Measurements from ENCODE around the gene PKD1L1. TPM values are rescaled to one million over a fixed set of nuclear protein-coding genes. Genes with fewer than 3 reads are reported as not detected.

Gene PKD1L1
- total RNA-seq, 1 donor from 2014 or later = 0.40 TPM

- Mint-ChIP-seq H3K4me1 (no peaks in the 10 kb centered on the region), H3K27me3 (no peaks in the 10 kb centered on the region), H3K36me3 (ENCODE audit: low read depth) (no peaks in the 10 kb centered on the region), H3K4me3 (no peak overlapping the region), H3K27ac (no peak overlapping the region), H3K9me3 (no peaks in the 10 kb centered on the region)
- POLR2A ChIA-PET = no interaction called here
- CTCF ChIA-PET = interaction anchor here (1.7 kb wide), 1 partner anchor 30 kb away, joined by 6 read pairs; no protein-coding TSS in a partner anchor
- ATAC-seq (ENCODE audit: low read depth) = no peak
- no peak for TF ChIP-seq CTCF (IDR thresholded peaks at IDR 0.05)
- no peak for DNase-seq
- intact Hi-C loops (cut with micrococcal nuclease) = no loop called here
These were observed 33.3 kb downstream of the PKD1L1 start for GRCh38 chr7:47914717-47915615.

- H3K9me3 Mint-ChIP-seq = no peaks in the 10 kb centered on the region
- ChIA-PET CTCF (no interaction called here), POLR2A (no interaction called here)
- no peaks in the 10 kb centered on the region for H3K4me1 Mint-ChIP-seq
- no peak for ATAC-seq (ENCODE audit: low read depth)
- no peaks in the 10 kb centered on the region for H3K36me3 Mint-ChIP-seq (ENCODE audit: low read depth)
- no peaks in the 10 kb centered on the region for H3K27me3 Mint-ChIP-seq
- no peak overlapping the region for H3K4me3 Mint-ChIP-seq
- intact Hi-C loops (cut with micrococcal nuclease) = no loop called here
- no peak overlapping the region for H3K27ac Mint-ChIP-seq
- no peak for TF ChIP-seq CTCF (IDR thresholded peaks at IDR 0.05)
- no peak for DNase-seq
These were observed 35.9 kb downstream of the PKD1L1 start for GRCh38 chr7:47912332-47912731.

- H3K4me1 Mint-ChIP-seq = no peaks in the 10 kb centered on the region
- H3K36me3 Mint-ChIP-seq (ENCODE audit: low read depth) = no peaks in the 10 kb centered on the region
- intact Hi-C loops (cut with micrococcal nuclease) = no loop called here
- TF ChIP-seq CTCF (IDR thresholded peaks at IDR 0.05) = no peak
- ATAC-seq (ENCODE audit: low read depth) (no peak), DNase-seq (no peak)
- H3K27ac Mint-ChIP-seq = no peak overlapping the region
- no peak overlapping the region for H3K4me3 Mint-ChIP-seq
- no peaks in the 10 kb centered on the region for H3K27me3 Mint-ChIP-seq
- CTCF ChIA-PET = interaction anchor here (1.9 kb wide), 1 partner anchor 36 kb away, joined by 5 read pairs; no protein-coding TSS in a partner anchor
- H3K9me3 Mint-ChIP-seq = no peaks in the 10 kb centered on the region
- POLR2A ChIA-PET = no interaction called here
These were observed 39.5 kb downstream of the PKD1L1 start for GRCh38 chr7:47908720-47909119.

- Mint-ChIP-seq H3K27ac (no peak overlapping the region), H3K4me3 (no peak overlapping the region), H3K36me3 (ENCODE audit: low read depth) (no peaks in the 10 kb centered on the region), H3K27me3 (no peaks in the 10 kb centered on the region), H3K4me1 (no peaks in the 10 kb centered on the region), H3K9me3 (no peaks in the 10 kb centered on the region)
- ChIA-PET POLR2A (no interaction called here), CTCF (interaction anchor here (1.9 kb wide), 1 partner anchor 37 kb away, joined by 5 read pairs; no protein-coding TSS in a partner anchor)
- TF ChIP-seq CTCF (IDR thresholded peaks at IDR 0.05) = no peak
- no peak for ATAC-seq (ENCODE audit: low read depth)
- intact Hi-C loops (cut with micrococcal nuclease) = no loop called here
- no peak for DNase-seq
These were observed 40.2 kb downstream of the PKD1L1 start for GRCh38 chr7:47907981-47908616.

- ChIA-PET CTCF (no interaction called here), POLR2A (no interaction called here)
- TF ChIP-seq CTCF (IDR thresholded peaks at IDR 0.05) = no peak
- H3K36me3 Mint-ChIP-seq (ENCODE audit: low read depth) = no peaks in the 10 kb centered on the region
- intact Hi-C loops (cut with micrococcal nuclease) = no loop called here
- no peak for DNase-seq
- no peak overlapping the region for H3K4me3 Mint-ChIP-seq
- H3K4me1 Mint-ChIP-seq = no peaks in the 10 kb centered on the region
- H3K27me3 Mint-ChIP-seq = no peaks in the 10 kb centered on the region
- no peak overlapping the region for H3K27ac Mint-ChIP-seq
- no peak for ATAC-seq (ENCODE audit: low read depth)
- H3K9me3 Mint-ChIP-seq = no peaks in the 10 kb centered on the region
These were observed 41.4 kb downstream of the PKD1L1 start for GRCh38 chr7:47906883-47907282.

Data from activated B cell treated with CpG ODN at 0.5 μM for 24 hours (primary cell).